ENCODE measurements around the gene CCDC127. TPM values are rescaled to one million over a fixed set of nuclear protein-coding genes. Genes with fewer than 3 reads are reported as not detected.

CCDC127 gene
- total RNA-seq, 1 donor from 2014 or later: 6.3 TPM

DNA sequence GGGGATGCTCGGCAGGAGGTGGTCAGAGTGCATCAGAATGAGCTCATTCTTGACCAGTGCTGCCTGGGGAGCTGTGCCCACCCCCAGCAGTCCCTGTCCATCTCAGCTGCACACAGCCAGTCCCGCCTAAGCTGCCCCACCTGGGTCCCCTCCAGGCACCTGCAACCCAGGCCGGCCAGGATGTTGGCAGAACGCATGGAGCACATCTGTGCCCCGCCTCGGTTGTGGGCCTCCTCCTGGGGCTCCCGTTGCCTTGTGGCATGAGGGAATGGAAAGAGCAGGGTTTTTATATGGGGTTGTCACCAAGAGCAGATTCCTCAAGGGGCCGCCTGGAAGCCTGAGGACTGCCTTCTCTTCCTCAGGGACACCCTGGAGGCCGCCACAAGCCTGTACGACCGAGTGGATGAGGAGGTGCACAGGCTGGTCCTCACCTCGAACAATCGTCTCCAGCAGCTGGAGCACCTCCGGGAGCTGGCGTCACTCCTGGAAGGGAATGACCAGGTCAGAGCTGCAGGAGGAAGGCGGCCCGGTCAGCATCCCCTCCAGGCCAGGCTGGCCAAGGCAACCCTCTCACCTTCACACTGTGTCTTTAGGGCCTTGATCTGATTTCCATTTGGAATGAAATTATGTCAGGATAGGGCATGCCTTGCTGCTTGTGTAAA lies 61.4 kb downstream of the CCDC127 start:
- H3K4me1 ChIP-seq (ENCODE audit: control insufficient read depth in 3 of 3, insufficient read depth in 3 of 3, low read length in 3 of 3): no peaks in the 10 kb centered on the region
- H3K27ac ChIP-seq (ENCODE audit: low read depth, low read length): no peak overlapping the region
- no peaks in the 10 kb centered on the region for H3K36me3 ChIP-seq (ENCODE audit: control insufficient read depth in 3 of 3, insufficient read depth in 3 of 3, low read length in 3 of 3)
- peaks cover 11 to 41% (median 33%) of the 10 kb centered on the region in 3 donors for H3K27me3 ChIP-seq (ENCODE audit: control insufficient read depth in 3 of 3, insufficient read depth in 3 of 3, low read length in 3 of 3)
- no peak overlapping the region for H3K4me3 ChIP-seq (ENCODE audit: low read length in 3 of 3)
- H3K9ac ChIP-seq (ENCODE audit: low read depth in 1 of 3, low read length in 3 of 3): no peak overlapping the region
- no peaks in the 10 kb centered on the region for H3K9me3 ChIP-seq (ENCODE audit: control insufficient read depth in 3 of 3, low read length in 3 of 3)

DNA sequence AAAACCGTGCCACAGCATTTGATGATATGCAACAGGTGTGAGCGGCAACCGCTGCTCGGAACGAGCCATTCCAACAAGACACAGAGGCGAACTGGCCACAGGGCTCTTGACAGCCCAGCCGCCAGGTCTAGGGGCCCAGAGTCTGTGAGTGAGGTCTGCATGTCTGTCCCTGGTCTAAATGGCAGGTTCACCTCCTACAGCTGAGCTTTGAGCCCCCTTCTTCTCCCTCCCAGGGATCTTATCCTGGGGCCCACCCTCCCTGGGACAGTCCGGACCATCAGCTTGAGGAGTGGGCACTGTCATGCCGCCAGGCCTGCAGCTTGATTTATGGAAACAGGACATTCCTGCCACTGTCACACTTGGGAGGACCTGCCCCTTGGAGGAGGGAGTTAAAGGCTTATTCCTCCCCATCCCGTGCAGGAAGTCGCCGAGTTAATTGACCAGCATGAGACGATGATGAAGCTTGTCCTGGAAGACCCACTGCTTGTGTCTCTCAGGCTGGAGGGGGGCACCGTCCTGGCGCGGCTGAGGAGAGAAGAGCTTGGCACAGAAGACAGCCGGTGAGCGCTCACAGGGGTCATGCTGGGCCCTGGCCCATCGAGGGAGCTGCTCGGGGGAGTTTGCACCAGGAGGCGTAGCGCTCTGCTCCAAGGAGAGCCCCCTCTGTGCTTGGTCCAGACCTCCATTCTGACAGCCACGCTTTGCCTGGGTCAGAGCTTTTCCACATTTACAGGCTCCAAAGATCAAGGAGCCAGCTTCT lies 62.1 kb downstream of the CCDC127 start:
- Histone ChIP-seq H3K9me3 (ENCODE audit: control insufficient read depth in 3 of 3, low read length in 3 of 3) (no peaks in the 10 kb centered on the region), H3K27ac (ENCODE audit: low read depth, low read length) (no peak overlapping the region), H3K36me3 (ENCODE audit: control insufficient read depth in 3 of 3, insufficient read depth in 3 of 3, low read length in 3 of 3) (no peaks in the 10 kb centered on the region), H3K9ac (ENCODE audit: low read depth in 1 of 3, low read length in 3 of 3) (no peak overlapping the region), H3K4me1 (ENCODE audit: control insufficient read depth in 3 of 3, insufficient read depth in 3 of 3, low read length in 3 of 3) (no peaks in the 10 kb centered on the region), H3K27me3 (ENCODE audit: control insufficient read depth in 3 of 3, insufficient read depth in 3 of 3, low read length in 3 of 3) (peaks cover 11 to 38% (median 33%) of the 10 kb centered on the region in 3 donors), H3K4me3 (ENCODE audit: low read length in 3 of 3) (no peak overlapping the region)

DNA sequence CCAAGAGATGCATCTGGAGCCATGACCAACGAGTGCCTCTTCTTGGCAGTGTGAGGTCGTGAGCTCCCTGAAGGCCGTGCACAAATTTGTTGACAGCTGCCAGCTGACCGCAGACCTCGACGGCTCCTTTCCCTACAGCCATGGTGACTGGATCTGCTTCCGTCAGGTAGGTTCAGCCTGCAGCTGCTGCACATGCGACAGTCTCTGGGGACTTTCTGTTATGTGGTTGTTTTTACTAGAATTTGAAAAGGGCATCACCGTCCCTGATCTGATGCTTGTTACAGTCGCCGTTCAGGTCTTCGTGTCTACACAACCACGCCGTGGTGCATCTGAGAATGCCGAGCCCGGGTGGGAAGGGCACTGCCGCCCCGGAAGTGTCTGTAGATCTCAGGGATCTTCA lies 63.1 kb downstream of the CCDC127 start:
- Histone ChIP-seq H3K27ac (ENCODE audit: low read depth, low read length) (no peak overlapping the region), H3K27me3 (ENCODE audit: control insufficient read depth in 3 of 3, insufficient read depth in 3 of 3, low read length in 3 of 3) (peaks cover 11 to 32% (median 29%) of the 10 kb centered on the region in 3 donors)

DNA sequence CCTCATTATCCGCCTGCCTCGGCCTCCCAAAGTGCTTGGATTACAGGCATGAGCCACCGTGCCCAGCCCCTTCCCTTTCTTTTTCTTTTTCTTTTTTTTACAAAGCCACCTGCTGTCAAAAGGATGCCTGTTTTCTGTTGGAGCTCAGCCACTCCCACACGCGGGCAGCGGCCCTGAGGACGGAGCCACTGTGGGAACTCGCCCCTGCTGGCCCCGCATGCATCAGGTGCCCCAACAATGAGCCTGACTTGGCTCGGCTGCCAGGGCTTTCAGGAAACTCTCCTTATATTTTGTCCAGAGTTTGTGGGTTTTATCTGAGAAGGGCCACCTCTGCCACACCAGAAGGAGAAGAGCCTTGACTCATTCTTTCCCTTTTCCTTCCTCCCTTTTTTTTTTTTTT lies 63.7 kb downstream of the CCDC127 start:
- Histone ChIP-seq H3K9ac (ENCODE audit: low read depth in 1 of 3, low read length in 3 of 3) (no peak overlapping the region), H3K36me3 (ENCODE audit: control insufficient read depth in 3 of 3, insufficient read depth in 3 of 3, low read length in 3 of 3) (no peaks in the 10 kb centered on the region), H3K9me3 (ENCODE audit: control insufficient read depth in 3 of 3, low read length in 3 of 3) (no peaks in the 10 kb centered on the region), H3K4me3 (ENCODE audit: low read length in 3 of 3) (no peak overlapping the region), H3K27ac (ENCODE audit: low read depth, low read length) (no peak overlapping the region), H3K4me1 (ENCODE audit: control insufficient read depth in 3 of 3, insufficient read depth in 3 of 3, low read length in 3 of 3) (no peaks in the 10 kb centered on the region), H3K27me3 (ENCODE audit: control insufficient read depth in 3 of 3, insufficient read depth in 3 of 3, low read length in 3 of 3) (peaks cover 11 to 27% (median 27%) of the 10 kb centered on the region in 3 donors)

More for the DNA sequence above, 63.1 kb downstream of the CCDC127 start:
- Histone ChIP-seq H3K36me3 (ENCODE audit: control insufficient read depth in 3 of 3, insufficient read depth in 3 of 3, low read length in 3 of 3) (no peaks in the 10 kb centered on the region), H3K4me1 (ENCODE audit: control insufficient read depth in 3 of 3, insufficient read depth in 3 of 3, low read length in 3 of 3) (no peaks in the 10 kb centered on the region), H3K9ac (ENCODE audit: low read depth in 1 of 3, low read length in 3 of 3) (no peak overlapping the region), H3K4me3 (ENCODE audit: low read length in 3 of 3) (no peak overlapping the region), H3K9me3 (ENCODE audit: control insufficient read depth in 3 of 3, low read length in 3 of 3) (no peaks in the 10 kb centered on the region)

DNA sequence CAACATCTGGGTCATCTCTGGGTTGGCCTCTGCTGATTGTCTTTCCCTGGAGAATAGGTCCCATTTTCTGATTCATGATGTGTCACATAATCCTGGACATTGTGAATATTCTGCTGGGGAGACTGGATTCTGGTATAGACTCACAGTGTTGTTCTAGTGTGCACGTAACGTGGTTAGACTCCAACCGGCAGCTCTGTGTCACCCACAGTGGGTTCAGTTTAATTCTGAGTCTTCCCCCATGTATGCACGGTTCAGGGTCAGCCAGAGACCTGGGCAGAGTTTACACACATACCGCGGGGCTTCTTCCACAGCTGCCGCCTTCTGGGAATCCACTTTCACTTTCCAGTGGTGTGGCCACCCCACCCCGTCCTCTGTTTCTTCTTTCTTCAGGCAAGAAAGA lies 64.7 kb downstream of the CCDC127 start:
- Histone ChIP-seq H3K9ac (ENCODE audit: low read depth in 1 of 3, low read length in 3 of 3) (no peak overlapping the region), H3K4me1 (ENCODE audit: control insufficient read depth in 3 of 3, insufficient read depth in 3 of 3, low read length in 3 of 3) (no peaks in the 10 kb centered on the region), H3K36me3 (ENCODE audit: control insufficient read depth in 3 of 3, insufficient read depth in 3 of 3, low read length in 3 of 3) (no peaks in the 10 kb centered on the region), H3K27ac (ENCODE audit: low read depth, low read length) (no peak overlapping the region), H3K4me3 (ENCODE audit: low read length in 3 of 3) (no peak overlapping the region), H3K27me3 (ENCODE audit: control insufficient read depth in 3 of 3, insufficient read depth in 3 of 3, low read length in 3 of 3) (peaks cover 5 to 17% (median 17%) of the 10 kb centered on the region in 3 donors), H3K9me3 (ENCODE audit: control insufficient read depth in 3 of 3, low read length in 3 of 3) (no peaks in the 10 kb centered on the region)

DNA sequence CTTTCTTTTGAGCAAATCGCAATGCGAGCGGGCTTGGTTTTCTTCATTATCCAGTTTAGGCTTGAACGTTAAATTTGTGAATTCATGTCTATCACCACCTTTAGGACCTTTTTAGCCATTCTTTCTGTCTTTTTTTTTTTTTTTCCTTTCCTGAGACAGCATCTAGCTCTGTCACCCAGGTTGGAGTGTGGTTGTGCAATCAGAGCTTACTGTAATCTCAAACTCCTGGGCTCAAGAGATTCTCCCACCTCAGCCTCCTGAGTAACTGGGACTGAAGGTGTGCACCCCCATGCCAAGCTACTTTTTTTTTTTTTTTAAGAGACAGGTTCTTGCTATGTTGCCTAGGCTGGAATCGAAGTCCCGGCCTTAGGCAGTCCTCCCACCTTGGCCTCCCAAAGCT lies 65.9 kb downstream of the CCDC127 start:
- peaks cover 0 to 6% (median 4%) of the 10 kb centered on the region in 3 donors for H3K9me3 ChIP-seq (ENCODE audit: control insufficient read depth in 3 of 3, low read length in 3 of 3)
- H3K4me1 ChIP-seq (ENCODE audit: control insufficient read depth in 3 of 3, insufficient read depth in 3 of 3, low read length in 3 of 3): no peaks in the 10 kb centered on the region
- H3K27ac ChIP-seq (ENCODE audit: low read depth, low read length): no peak overlapping the region
- H3K27me3 ChIP-seq (ENCODE audit: control insufficient read depth in 3 of 3, insufficient read depth in 3 of 3, low read length in 3 of 3): peaks cover 1 to 16% (median 9%) of the 10 kb centered on the region in 3 donors
- H3K36me3 ChIP-seq (ENCODE audit: control insufficient read depth in 3 of 3, insufficient read depth in 3 of 3, low read length in 3 of 3): no peaks in the 10 kb centered on the region
- no peak overlapping the region for H3K9ac ChIP-seq (ENCODE audit: low read depth in 1 of 3, low read length in 3 of 3)
- H3K4me3 ChIP-seq (ENCODE audit: low read length in 3 of 3): no peak overlapping the region

DNA sequence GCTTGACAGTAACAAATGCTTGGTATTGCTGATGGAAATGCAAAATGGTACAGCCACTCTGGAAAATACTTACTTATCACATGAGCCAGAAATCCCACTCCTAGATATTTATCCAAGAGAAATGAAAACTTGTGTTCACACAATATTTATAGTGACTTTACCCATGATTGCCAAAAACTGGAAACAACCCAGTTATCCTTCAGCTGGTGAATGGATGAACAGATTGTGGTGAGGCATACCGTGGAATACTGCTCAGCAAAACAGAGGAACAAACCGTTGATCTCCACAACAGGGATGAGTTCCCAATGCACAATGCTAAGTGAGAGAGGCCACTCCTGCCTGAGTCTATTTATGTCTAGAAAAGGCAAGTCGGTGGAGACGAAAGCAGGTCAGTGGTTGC lies 67.2 kb downstream of the CCDC127 start:
- Histone ChIP-seq H3K4me3 (ENCODE audit: low read length in 3 of 3) (no peak overlapping the region), H3K4me1 (ENCODE audit: control insufficient read depth in 3 of 3, insufficient read depth in 3 of 3, low read length in 3 of 3) (no peaks in the 10 kb centered on the region), H3K9ac (ENCODE audit: low read depth in 1 of 3, low read length in 3 of 3) (no peak overlapping the region), H3K27ac (ENCODE audit: low read depth, low read length) (no peak overlapping the region), H3K9me3 (ENCODE audit: control insufficient read depth in 3 of 3, low read length in 3 of 3) (peaks cover 0 to 6% (median 4%) of the 10 kb centered on the region in 3 donors), H3K36me3 (ENCODE audit: control insufficient read depth in 3 of 3, insufficient read depth in 3 of 3, low read length in 3 of 3) (no peaks in the 10 kb centered on the region), H3K27me3 (ENCODE audit: control insufficient read depth in 3 of 3, insufficient read depth in 3 of 3, low read length in 3 of 3) (peaks cover 0 to 15% (median 8%) of the 10 kb centered on the region in 3 donors)

DNA sequence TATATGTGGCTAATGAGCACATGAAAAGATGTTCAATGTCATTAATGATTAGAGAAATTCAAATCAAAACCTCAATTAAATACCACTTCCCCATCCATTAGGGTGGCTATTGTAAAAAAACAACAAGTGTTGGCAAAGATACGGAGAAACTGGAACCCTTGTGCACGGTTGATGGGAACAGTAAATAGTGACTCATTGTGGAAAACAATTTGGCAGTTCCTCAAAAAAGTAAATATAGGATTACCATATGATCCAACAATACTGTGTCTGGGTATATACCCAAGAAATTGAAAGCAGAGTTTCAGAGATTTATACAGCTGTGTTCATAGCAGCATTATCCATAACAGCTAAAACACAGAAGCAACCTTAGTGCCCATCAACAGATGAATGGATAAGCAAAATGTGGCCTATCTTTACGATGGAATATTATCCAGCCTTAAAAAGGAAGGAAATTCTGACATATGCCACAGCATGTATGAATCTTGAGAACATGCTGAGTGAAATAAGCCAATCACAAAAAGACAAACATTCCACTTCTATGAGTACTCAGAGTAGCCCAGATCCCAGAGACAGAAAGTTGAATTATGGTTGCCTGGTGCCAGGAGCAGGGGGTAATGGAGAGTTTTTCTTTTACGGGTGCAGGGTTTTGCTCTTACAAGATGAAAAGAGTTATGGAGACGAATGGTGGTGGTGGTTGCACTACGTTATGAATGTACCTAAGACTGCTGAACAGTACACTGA lies 68.0 kb downstream of the CCDC127 start:
- Histone ChIP-seq H3K9ac (ENCODE audit: low read depth in 1 of 3, low read length in 3 of 3) (no peak overlapping the region), H3K36me3 (ENCODE audit: control insufficient read depth in 3 of 3, insufficient read depth in 3 of 3, low read length in 3 of 3) (no peaks in the 10 kb centered on the region), H3K4me3 (ENCODE audit: low read length in 3 of 3) (no peak overlapping the region), H3K4me1 (ENCODE audit: control insufficient read depth in 3 of 3, insufficient read depth in 3 of 3, low read length in 3 of 3) (no peaks in the 10 kb centered on the region), H3K27me3 (ENCODE audit: control insufficient read depth in 3 of 3, insufficient read depth in 3 of 3, low read length in 3 of 3) (peaks cover 0 to 12% (median 8%) of the 10 kb centered on the region in 3 donors), H3K27ac (ENCODE audit: low read depth, low read length) (no peak overlapping the region), H3K9me3 (ENCODE audit: control insufficient read depth in 3 of 3, low read length in 3 of 3) (peaks cover 0 to 6% (median 4%) of the 10 kb centered on the region in 3 donors)

DNA sequence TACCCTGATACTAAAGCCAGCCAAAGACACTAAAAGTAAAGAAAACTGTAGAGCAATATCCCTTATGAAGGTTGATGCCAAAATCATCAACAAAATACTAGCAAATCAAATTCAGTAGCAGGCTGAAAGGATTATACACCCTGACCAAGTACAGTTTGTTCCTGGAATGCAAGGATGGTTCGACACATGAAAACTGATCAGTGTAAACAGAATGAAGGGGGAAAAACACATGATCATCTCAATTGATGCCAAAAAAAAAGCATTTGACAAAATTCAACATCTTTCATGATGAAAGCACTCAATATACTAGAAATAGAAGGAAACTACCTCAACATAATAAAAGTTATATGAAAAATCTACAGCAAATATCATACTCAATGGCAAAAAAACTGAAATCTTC lies 70.2 kb downstream of the CCDC127 start:
- no peak overlapping the region for H3K27ac ChIP-seq (ENCODE audit: low read depth, low read length)
- no peaks in the 10 kb centered on the region for H3K4me1 ChIP-seq (ENCODE audit: control insufficient read depth in 3 of 3, insufficient read depth in 3 of 3, low read length in 3 of 3)
- H3K36me3 ChIP-seq (ENCODE audit: control insufficient read depth in 3 of 3, insufficient read depth in 3 of 3, low read length in 3 of 3): no peaks in the 10 kb centered on the region
- peaks cover 0 to 6% (median 5%) of the 10 kb centered on the region in 3 donors for H3K27me3 ChIP-seq (ENCODE audit: control insufficient read depth in 3 of 3, insufficient read depth in 3 of 3, low read length in 3 of 3)
- no peak overlapping the region for H3K4me3 ChIP-seq (ENCODE audit: low read length in 3 of 3)
- H3K9ac ChIP-seq (ENCODE audit: low read depth in 1 of 3, low read length in 3 of 3): no peak overlapping the region
- H3K9me3 ChIP-seq (ENCODE audit: control insufficient read depth in 3 of 3, low read length in 3 of 3): peaks cover 0 to 6% (median 4%) of the 10 kb centered on the region in 3 donors

Measured in skeletal muscle tissue (tissue), 4 donors.